Fibroblast of lung (primary cell): ENCODE results near the gene NTRK3. TPM values are rescaled to one million over a fixed set of nuclear protein-coding genes. Genes with fewer than 3 reads are reported as not detected.

Source experiments
- DNase-seq, 2 donors: peaks; one replicate each; pipeline versions ENCODE4 v3.0.0 to v3.0.0-alpha.2; 2010; ENCODE audit warnings: low read depth in 2 of 2
- H2AFZ ChIP-seq: 2 replicates; pipeline ENCODE4 v1.5.1; 2012; ENCODE audit warnings: low read length, control low read depth, inconsistent platforms
- H3K27ac ChIP-seq: 2 replicates; pipeline ENCODE4 v1.5.1; 2011; ENCODE audit warnings: low read length, control low read depth; ENCODE audit not compliant: insufficient read depth
- H3K27me3 ChIP-seq: 2 replicates; pipeline ENCODE4 v1.5.1; 2011; ENCODE audit warnings: mild to moderate bottlenecking, low read length; ENCODE audit not compliant: control insufficient read depth, insufficient read depth
- H3K36me3 ChIP-seq: 2 replicates; pipeline ENCODE4 v1.5.1; 2011; ENCODE audit warnings: low read length; ENCODE audit not compliant: control insufficient read depth, insufficient read depth
- H3K4me1 ChIP-seq: 2 replicates; pipeline ENCODE4 v1.5.1; 2011; ENCODE audit warnings: low read length; ENCODE audit not compliant: control insufficient read depth, insufficient read depth; ENCODE audit errors: extremely low read depth
- H3K4me2 ChIP-seq: 2 replicates; pipeline ENCODE4 v1.5.1; 2011; ENCODE audit warnings: low read length, control low read depth; ENCODE audit not compliant: insufficient read depth; ENCODE audit errors: extremely low read depth
- H3K4me3 ChIP-seq, 4 experiments: fragments of 200-600 bp in 1 of 4; sonication (generic) in 1 of 4; replicated peaks in 1 of 4; 2 replicates each; pipeline ENCODE4 v1.5.1; 2011 to 2016; ENCODE audit warnings: low read length in 4 of 4, low read depth in 3 of 4, mild to moderate bottlenecking in 3 of 4, control low read depth in 2 of 4, inconsistent platforms in 1 of 4, mixed read lengths in 1 of 4; ENCODE audit not compliant: insufficient read depth in 1 of 4; ENCODE audit errors: control extremely low read depth in 1 of 4
- H3K79me2 ChIP-seq: 2 replicates; pipeline ENCODE4 v1.5.1; 2012; ENCODE audit warnings: mild to moderate bottlenecking, low read length, inconsistent platforms; ENCODE audit not compliant: control insufficient read depth, insufficient read depth
- H3K9ac ChIP-seq: 2 replicates; pipeline ENCODE4 v1.5.1; 2011; ENCODE audit warnings: mild to moderate bottlenecking, low read length, control low read depth; ENCODE audit not compliant: insufficient read depth
- H3K9me3 ChIP-seq: 2 replicates; pipeline ENCODE4 v1.5.1; 2012; ENCODE audit warnings: low read depth, low read length; ENCODE audit not compliant: control insufficient read depth, insufficient read depth
- H4K20me1 ChIP-seq: 2 replicates; pipeline ENCODE4 v1.5.1; 2011; ENCODE audit warnings: low read length; ENCODE audit not compliant: control insufficient read depth, insufficient read depth; ENCODE audit errors: extremely low read depth
- CTCF ChIP-seq, 2 donors: IDR thresholded peaks in 1 of 2; conservative IDR thresholded peaks in 1 of 2; 1 replicate in 1 of 2; 2 replicates in 1 of 2; pipeline ENCODE4 v1.5.1; 2011 to 2012; ENCODE audit warnings: low read length in 2 of 2, control low read depth in 1 of 2, inconsistent platforms in 1 of 2, low read depth in 1 of 2, mild to moderate bottlenecking in 1 of 2
- EZH2 ChIP-seq: IDR thresholded peaks from 2 replicates; pipeline ENCODE4 v1.5.1; 2012; ENCODE audit warnings: low read length, control low read depth, mild to moderate bottlenecking; ENCODE audit errors: missing control alignments
- polyA plus RNA-seq, 2 donors: library from polyadenylated mRNA; depleted of rRNA in 1 of 2; stranded (reverse) in 1 of 2; unstranded in 1 of 2; fragments of >200 nt; gene quantifications; 2 replicates each; pipeline ENCODE4 v1.2.1, GENCODE V29; 2011 to 2012; ENCODE audit warnings: missing spikeins in 1 of 2
- total RNA-seq: library from RNA; depleted of rRNA; stranded (reverse); fragments of >200 nt; gene quantifications from 2 replicates; pipeline ENCODE4 v1.2.1, GENCODE V29; 2014

NTRK3 gene
- total and polyA plus RNA-seq, 2 donors (not counting 1 experiment from before 2014, with no cell fraction given), result 0.06 TPM; not detected in 1

- Histone ChIP-seq H3K79me2 (no peaks in the 10 kb centered on the region), H3K36me3 (no peaks in the 10 kb centered on the region), H3K27me3 (no peaks in the 10 kb centered on the region), H3K27ac (no peak overlapping the region), H4K20me1 (no peaks in the 10 kb centered on the region), H3K4me1 (no peaks in the 10 kb centered on the region), H3K4me3 (no peak overlapping the region), H3K9me3 (no peaks in the 10 kb centered on the region), H3K9ac (no peak overlapping the region), H2AFZ (no peak overlapping the region), H3K4me2 (no peak overlapping the region)
- TF ChIP-seq EZH2 (no peak), CTCF (conservative IDR thresholded peaks at IDR 0.05 in 1 of 2, IDR thresholded peaks at IDR 0.05 in 1 of 2; ENCODE audit: low read depth in 1 of 2, low read length in 2 of 2) (no peak)
- no peak for DNase-seq
These were observed 21.8 kb downstream of the NTRK3 start for GRCh38 chr15:88234711-88235110.

- Histone ChIP-seq H3K4me1 (no peaks in the 10 kb centered on the region), H3K9ac (no peak overlapping the region), H3K79me2 (no peaks in the 10 kb centered on the region), H2AFZ (no peak overlapping the region), H3K9me3 (no peaks in the 10 kb centered on the region), H3K27me3 (no peaks in the 10 kb centered on the region), H3K4me3 (no peak overlapping the region), H3K4me2 (no peak overlapping the region), H3K27ac (no peak overlapping the region), H3K36me3 (no peaks in the 10 kb centered on the region), H4K20me1 (no peaks in the 10 kb centered on the region)
- TF ChIP-seq EZH2, result no peak
- no peak for TF ChIP-seq CTCF (conservative IDR thresholded peaks at IDR 0.05 in 1 of 2, IDR thresholded peaks at IDR 0.05 in 1 of 2; ENCODE audit: low read depth in 1 of 2, low read length in 2 of 2)
- no peak for DNase-seq
These were observed 22.6 kb downstream of the NTRK3 start for GRCh38 chr15:88233921-88234320.

- Histone ChIP-seq H2AFZ (no peak overlapping the region), H3K27me3 (no peaks in the 10 kb centered on the region), H3K4me2 (no peak overlapping the region), H3K27ac (no peak overlapping the region), H3K4me1 (no peaks in the 10 kb centered on the region), H3K9ac (no peak overlapping the region), H4K20me1 (no peaks in the 10 kb centered on the region), H3K36me3 (no peaks in the 10 kb centered on the region), H3K9me3 (no peaks in the 10 kb centered on the region), H3K4me3 (no peak overlapping the region), H3K79me2 (no peaks in the 10 kb centered on the region)
- DNase-seq, result no peak
- TF ChIP-seq CTCF (conservative IDR thresholded peaks at IDR 0.05 in 1 of 2, IDR thresholded peaks at IDR 0.05 in 1 of 2; ENCODE audit: low read depth in 1 of 2, low read length in 2 of 2) (no peak), EZH2 (no peak)
These were observed 23.8 kb downstream of the NTRK3 start for GRCh38 chr15:88232771-88233201.
